GM12874 (cell line): ENCODE results near the gene RACGAP1.

Experiments
- CTCF ChIP-seq: IDR thresholded peaks from 2 replicates; pipeline ENCODE4 v1.5.1; 2011; ENCODE audit warnings: low read depth, mild to moderate bottlenecking, control low read depth, low read length, moderate library complexity; ENCODE audit not compliant: insufficient read depth

RACGAP1 gene

GRCh38 chr12:49957570-49957967 is 67.7 kb downstream of the RACGAP1 start:
- TF ChIP-seq CTCF: no peak

DNA sequence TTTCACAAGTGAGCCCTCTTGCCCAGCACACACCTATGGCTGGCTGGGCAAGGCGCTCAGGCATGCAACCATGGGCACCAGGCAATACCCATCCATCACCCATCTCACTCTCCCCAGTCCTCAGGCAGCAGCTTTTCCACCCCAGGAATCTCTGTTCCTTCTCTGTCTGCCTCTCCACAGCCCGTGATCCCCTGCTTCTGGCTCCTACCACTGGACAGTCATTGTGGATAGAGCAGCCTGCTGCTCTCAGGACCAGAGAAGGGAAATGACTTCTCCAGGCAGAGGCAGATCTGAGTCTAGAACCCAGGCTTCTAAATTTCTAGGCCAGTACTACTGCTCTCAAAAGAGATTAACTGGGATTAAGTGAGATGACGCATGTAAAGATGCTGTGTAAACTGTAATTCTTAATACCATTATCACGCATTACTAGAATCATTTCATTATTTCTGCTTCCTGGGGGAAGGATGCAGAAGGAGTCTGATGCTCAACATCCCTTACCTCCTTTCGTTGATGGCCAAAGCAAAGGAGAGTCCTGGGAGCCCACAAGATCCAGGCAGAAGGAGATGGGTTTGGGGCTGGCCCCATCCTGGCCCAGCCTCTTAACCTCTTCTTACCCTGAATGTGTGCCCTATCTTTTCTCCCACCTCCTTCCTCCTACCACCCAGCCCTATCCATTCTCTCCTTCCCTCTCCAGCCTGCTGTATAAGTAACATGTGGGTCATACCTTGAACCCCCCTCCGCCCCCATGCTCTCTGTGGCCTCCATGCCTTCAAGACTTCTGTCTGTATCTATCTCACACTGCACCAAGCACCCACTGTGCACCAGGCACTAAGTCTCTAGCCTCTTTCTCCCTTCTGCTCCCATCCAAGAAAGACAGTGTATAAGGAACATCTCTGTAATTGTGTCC is 68.4 kb downstream of the RACGAP1 start:
- TF ChIP-seq CTCF: no peak

- no peak for TF ChIP-seq CTCF
Observed at GRCh38 chr12:49955899-49956662, 69.2 kb downstream of the RACGAP1 start.

- no peak for TF ChIP-seq CTCF
Observed at GRCh38 chr12:49954863-49955830, 70.1 kb downstream of the RACGAP1 start.

DNA sequence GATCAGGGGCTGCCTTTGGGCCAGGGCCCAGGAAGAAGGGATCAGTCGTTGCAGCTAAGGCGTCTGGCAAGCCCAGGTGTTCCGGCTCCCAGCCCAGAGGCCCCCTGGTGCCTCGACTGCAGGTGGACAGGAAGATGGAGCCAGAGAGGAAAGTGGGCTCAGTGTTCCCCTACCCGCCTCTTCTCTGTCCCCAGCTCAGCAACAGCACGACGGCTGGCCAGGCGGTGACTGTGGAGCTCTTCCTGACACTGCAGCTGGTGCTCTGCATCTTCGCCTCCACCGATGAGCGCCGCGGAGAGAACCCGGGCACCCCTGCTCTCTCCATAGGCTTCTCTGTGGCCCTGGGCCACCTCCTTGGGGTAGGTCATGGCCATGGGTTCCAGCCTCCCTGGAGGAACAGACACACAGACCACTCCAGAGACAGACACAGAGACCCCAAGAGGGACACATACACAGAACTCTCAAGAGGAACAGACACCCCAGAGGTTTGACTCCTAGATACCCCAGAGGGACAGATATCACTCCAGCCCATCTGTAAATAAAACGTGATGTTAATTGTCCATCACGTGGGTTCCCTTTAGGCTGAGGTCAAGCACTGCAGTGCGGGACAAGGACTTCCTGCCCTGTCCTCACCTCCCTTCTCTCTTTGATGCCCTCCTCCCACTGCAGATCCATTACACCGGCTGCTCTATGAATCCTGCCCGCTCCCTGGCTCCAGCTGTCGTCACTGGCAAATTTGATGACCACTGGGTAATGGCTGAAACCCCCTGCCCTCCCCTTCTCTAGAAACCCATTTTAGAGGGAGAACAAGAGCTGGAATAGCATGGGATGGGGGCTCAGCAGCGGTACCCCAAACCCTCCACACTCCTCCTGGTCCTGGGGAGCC is 71.1 kb downstream of the RACGAP1 start:
- no peak for TF ChIP-seq CTCF

DNA sequence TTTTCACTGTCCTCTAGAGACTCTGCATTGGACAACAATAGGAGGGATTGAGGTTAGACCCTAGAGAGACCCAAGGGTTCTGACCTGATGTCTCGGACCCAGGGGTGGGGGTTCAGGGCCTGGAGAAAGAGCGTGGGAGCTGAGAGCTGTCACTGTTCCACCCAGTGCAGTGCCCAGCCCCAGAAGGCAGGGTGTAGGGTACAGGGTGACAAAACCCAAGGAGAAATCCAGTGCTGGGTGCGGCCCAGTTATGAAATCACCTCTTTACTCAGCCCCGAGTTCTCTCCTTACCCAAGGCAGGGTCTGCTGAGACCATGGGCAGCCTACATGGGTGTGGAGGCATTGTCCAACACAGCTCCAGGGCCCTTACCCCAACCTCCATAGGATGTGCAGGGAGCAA is 72.1 kb downstream of the RACGAP1 start:
- no peak for TF ChIP-seq CTCF
